Measurements from ENCODE around the gene BNIP3. TPM values are rescaled to one million over a fixed set of nuclear protein-coding genes. Genes with fewer than 3 reads are reported as not detected.

BNIP3 gene
- total RNA-seq, 4 donors from 2014 or later, result 53.5 to 102 (median 68.3) TPM

GRCh38 chr10:131925716-131926115, 56.0 kb downstream of the BNIP3 start:
- 89 to 94% methylated on average over 4 to 9 of the region's 9 CpGs for WGBS, 2 donors (ENCODE audit: low coverage in 1 of 2)
- ATAC-seq, result no peak

DNA sequence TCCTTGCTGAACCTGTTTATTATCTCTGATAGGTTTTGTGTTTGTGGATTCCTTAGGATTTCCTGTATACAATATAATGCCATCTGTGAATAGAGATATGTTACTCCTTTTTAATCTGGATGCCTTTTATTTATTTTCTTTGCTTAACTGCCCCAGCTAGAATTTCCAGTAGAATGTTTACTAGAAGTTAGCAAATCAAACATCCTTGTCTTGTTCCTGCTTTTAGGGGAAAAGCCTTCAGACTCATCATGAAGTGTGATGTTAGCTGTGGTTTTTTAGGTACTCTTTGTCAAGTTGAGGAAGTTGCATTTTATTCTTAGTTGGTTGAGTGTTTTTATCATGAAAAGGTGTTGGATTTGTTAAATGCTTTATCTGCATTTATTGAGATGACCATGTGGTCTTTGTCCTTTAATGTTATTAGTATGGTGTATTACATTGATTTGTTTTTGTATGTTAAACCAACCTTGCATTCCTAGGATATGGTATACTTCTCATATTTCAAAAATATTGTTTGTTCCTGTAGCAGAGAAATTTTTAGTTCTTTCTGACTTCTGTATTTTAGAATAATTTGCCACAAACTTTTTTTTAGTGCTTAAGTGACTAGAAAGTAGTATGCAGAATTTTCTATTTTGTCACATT, 56.6 kb downstream of the BNIP3 start:
- Histone ChIP-seq H3K36me3 (no peaks in the 10 kb centered on the region), H3K9me3 (peaks cover 0 to 10% (median 0%) of the 10 kb centered on the region in 3 donors), H3K27ac (no peak overlapping the region), H3K4me3 (no peak overlapping the region), H3K4me1 (peaks cover 0 to 43% (median 5%) of the 10 kb centered on the region in 3 donors), H3K27me3 (no peaks in the 10 kb centered on the region)
- TF ChIP-seq POLR2AphosphoS5 (IDR thresholded peaks at IDR 0.05), result no peak
- no peak for TF ChIP-seq POLR2A (IDR thresholded peaks at IDR 0.05)
- no peak for TF ChIP-seq CTCF (IDR thresholded peaks at IDR 0.05)
- no peak for TF ChIP-seq EP300 (IDR thresholded peaks at IDR 0.05)
- no peak for ATAC-seq

More at GRCh38 chr10:131925716-131926115, 56.0 kb downstream of the BNIP3 start:
- H3K27me3 ChIP-seq, result no peaks in the 10 kb centered on the region
- H3K4me1 ChIP-seq, result peaks cover 0 to 46% (median 5%) of the 10 kb centered on the region in 3 donors
- no peak for TF ChIP-seq POLR2A (IDR thresholded peaks at IDR 0.05)
- TF ChIP-seq EP300 (IDR thresholded peaks at IDR 0.05), result no peak
- TF ChIP-seq CTCF (IDR thresholded peaks at IDR 0.05), result no peak
- TF ChIP-seq POLR2AphosphoS5 (IDR thresholded peaks at IDR 0.05), result no peak
- no peak overlapping the region for H3K4me3 ChIP-seq
- H3K9me3 ChIP-seq, result peaks cover 0 to 10% (median 0%) of the 10 kb centered on the region in 3 donors
- H3K36me3 ChIP-seq, result no peaks in the 10 kb centered on the region
- no peak overlapping the region for H3K27ac ChIP-seq

GRCh38 chr10:131923038-131923756, 58.5 kb downstream of the BNIP3 start:
- H3K36me3 ChIP-seq, result no peaks in the 10 kb centered on the region
- ATAC-seq, result no peak
- H3K4me1 ChIP-seq, result peaks cover 0 to 24% (median 4%) of the 10 kb centered on the region in 3 donors
- 82 to 83% methylated on average over 10 to 11 of the region's 11 CpGs for WGBS, 2 donors (ENCODE audit: low coverage in 1 of 2)
- no peak overlapping the region for H3K4me3 ChIP-seq
- TF ChIP-seq POLR2A (IDR thresholded peaks at IDR 0.05) (no peak), CTCF (IDR thresholded peaks at IDR 0.05) (no peak), POLR2AphosphoS5 (IDR thresholded peaks at IDR 0.05) (no peak), EP300 (IDR thresholded peaks at IDR 0.05) (no peak)
- no peak overlapping the region for H3K27ac ChIP-seq
- peaks cover 0 to 10% (median 0%) of the 10 kb centered on the region in 3 donors for H3K9me3 ChIP-seq
- no peaks in the 10 kb centered on the region for H3K27me3 ChIP-seq

GRCh38 chr10:131921184-131921583, 60.5 kb downstream of the BNIP3 start:
- Histone ChIP-seq H3K4me3 (no peak overlapping the region), H3K9me3 (peaks cover 0 to 10% (median 0%) of the 10 kb centered on the region in 3 donors), H3K27ac (no peak overlapping the region), H3K27me3 (no peaks in the 10 kb centered on the region), H3K36me3 (no peaks in the 10 kb centered on the region), H3K4me1 (peaks cover 0 to 13% (median 0%) of the 10 kb centered on the region in 3 donors)
- ATAC-seq, result no peak
- TF ChIP-seq POLR2A (IDR thresholded peaks at IDR 0.05), result no peak
- no peak for TF ChIP-seq EP300 (IDR thresholded peaks at IDR 0.05)
- TF ChIP-seq POLR2AphosphoS5 (IDR thresholded peaks at IDR 0.05), result no peak
- TF ChIP-seq CTCF (IDR thresholded peaks at IDR 0.05), result no peak
- 40 to 67% methylated on average over 1 to 3 of the region's 8 CpGs for WGBS, 2 donors (ENCODE audit: low coverage in 1 of 2)
